Muscle of leg (tissue), 11 donors: ENCODE results near the gene CCDC192. TPM values are rescaled to one million over a fixed set of nuclear protein-coding genes. Genes with fewer than 3 reads are reported as not detected.

Source experiments
- DNase-seq: peaks from one replicate; pipeline ENCODE4 v3.0.0; 2013
- H3K27ac ChIP-seq: one replicate; pipeline ENCODE4 v1.5.1; 2013; ENCODE audit warnings: mild to moderate bottlenecking, low read length, control low read depth
- H3K27me3 ChIP-seq: one replicate; pipeline ENCODE4 v1.6.1; 2013; ENCODE audit warnings: low read length; ENCODE audit not compliant: control insufficient read depth, insufficient read depth
- H3K36me3 ChIP-seq: one replicate; pipeline ENCODE4 v1.6.1; 2013; ENCODE audit warnings: low read length; ENCODE audit not compliant: control insufficient read depth, insufficient read depth
- H3K4me1 ChIP-seq: one replicate; pipeline ENCODE4 v1.6.1; 2013; ENCODE audit warnings: low read length; ENCODE audit not compliant: control insufficient read depth, insufficient read depth
- H3K4me3 ChIP-seq: one replicate; pipeline ENCODE4 v1.5.1; 2013; ENCODE audit warnings: low read length, control low read depth
- H3K9me3 ChIP-seq: replicated peaks from 2 replicates; pipeline ENCODE4 v1.6.1; 2013; ENCODE audit warnings: low read depth, low read length; ENCODE audit not compliant: control insufficient read depth
- WGBS: methylation state at CpG from one replicate; pipeline ENCODE4 v1.1.5; 2013; ENCODE audit warnings: missing lambda C conversion rate; ENCODE audit not compliant: insufficient coverage; 5-methylcytosine and 5-hydroxymethylcytosine counted together
- polyA plus RNA-seq, 8 donors: library from polyadenylated mRNA; unstranded; fragments of 120-200 nt; gene quantifications; one replicate each; pipeline versions ENCODE4 v1.2.1 to v1.2.3, GENCODE V29; 2013; ENCODE audit warnings: inconsistent platforms in 1 of 8, low replicate concordance in 1 of 8; ENCODE audit not compliant: insufficient read length in 8 of 8, insufficient read depth in 1 of 8
- total RNA-seq: library from RNA; stranded (reverse); fragments of 120-200 nt; gene quantifications from one replicate; pipeline ENCODE4 v1.2.4, GENCODE V29; 2013

Gene CCDC192
- total and polyA plus RNA-seq, 9 donors = 0.18 to 1.0 (median 0.68) TPM

DNA sequence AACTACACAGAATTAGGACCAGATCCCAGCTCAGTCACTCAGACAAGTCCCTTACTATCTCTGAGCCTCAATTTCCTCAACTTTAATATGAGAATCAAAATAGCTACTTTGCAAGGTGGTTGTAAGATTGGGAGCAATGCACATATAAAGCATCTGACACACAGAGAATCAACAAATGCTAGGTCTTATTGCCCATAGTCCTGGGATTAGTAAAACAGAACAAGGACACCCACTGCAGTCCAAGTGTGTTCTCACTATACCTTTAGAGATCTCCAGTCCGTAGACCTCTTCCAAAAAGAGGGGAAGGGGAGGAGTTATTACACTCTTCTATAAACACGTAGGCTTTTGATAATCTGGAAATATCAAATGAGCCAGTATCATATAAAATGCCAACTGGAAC lies 190.0 kb downstream of the CCDC192 start:
- H3K36me3 ChIP-seq = no peaks in the 10 kb centered on the region
- no peaks in the 10 kb centered on the region for H3K27me3 ChIP-seq
- H3K4me1 ChIP-seq = no peaks in the 10 kb centered on the region
- H3K27ac ChIP-seq = no peak overlapping the region
- no CpG with 5 or more reads among the region's 2 CpGs for WGBS
- H3K4me3 ChIP-seq = no peak overlapping the region
- H3K9me3 ChIP-seq = no peaks in the 10 kb centered on the region
- DNase-seq = no peak

DNA sequence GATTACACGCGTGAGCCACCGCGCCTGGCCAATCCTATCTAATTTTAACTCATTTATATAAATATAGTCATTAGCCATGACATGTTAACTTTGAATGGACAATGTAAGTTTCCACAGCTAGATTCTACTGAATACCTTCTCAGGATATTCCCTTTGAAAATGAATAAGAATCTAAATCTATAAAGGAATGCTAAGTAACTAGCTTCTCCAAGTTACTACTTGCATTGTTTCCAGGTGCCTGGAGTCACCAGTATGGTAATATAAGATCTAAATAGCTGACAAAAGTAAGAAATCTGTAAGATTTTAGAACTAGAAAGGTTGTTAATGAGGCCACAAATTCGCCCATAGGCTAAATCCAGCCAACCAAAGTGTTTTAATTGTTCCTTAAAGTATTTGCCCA lies 191.3 kb downstream of the CCDC192 start:
- no peaks in the 10 kb centered on the region for H3K4me1 ChIP-seq
- H3K27ac ChIP-seq = no peak overlapping the region
- H3K9me3 ChIP-seq = no peaks in the 10 kb centered on the region
- WGBS = no CpG with 5 or more reads among the region's 5 CpGs
- no peak for DNase-seq
- no peaks in the 10 kb centered on the region for H3K27me3 ChIP-seq
- no peaks in the 10 kb centered on the region for H3K36me3 ChIP-seq
- no peak overlapping the region for H3K4me3 ChIP-seq

DNA sequence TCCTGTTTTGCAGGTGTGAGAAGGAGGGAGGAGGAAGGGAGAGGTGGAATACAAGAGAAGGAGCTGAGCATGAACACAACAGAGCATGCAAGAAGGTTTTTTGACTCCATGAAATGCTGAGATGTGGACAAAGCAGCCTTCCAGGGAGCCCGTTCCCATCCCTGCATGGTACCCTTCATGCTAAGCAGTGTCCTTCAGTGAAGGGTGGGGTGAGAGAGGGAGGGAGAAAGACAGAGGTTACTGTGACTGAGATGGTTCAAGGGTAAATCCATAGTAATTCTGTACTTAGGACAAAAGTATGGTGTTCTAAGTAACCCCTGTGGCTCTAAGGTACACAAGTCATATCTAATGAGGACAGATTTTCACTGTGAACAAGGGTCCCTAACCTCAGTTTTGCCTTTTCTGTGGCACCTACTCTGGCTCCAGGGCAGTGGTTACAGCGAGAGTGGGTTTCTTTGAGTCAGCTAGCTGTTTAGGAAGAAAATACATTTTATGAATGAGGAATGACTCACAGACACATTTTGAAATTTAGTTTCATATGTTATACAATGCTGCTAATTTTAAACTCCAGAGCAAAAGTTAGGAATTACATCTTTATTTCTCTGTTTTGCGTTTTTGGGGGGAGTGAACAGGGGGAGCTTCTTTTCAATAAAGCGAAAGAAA lies 195.5 kb downstream of the CCDC192 start:
- Histone ChIP-seq H3K4me1 (no peaks in the 10 kb centered on the region), H3K36me3 (no peaks in the 10 kb centered on the region), H3K27ac (no peak overlapping the region), H3K4me3 (no peak overlapping the region), H3K9me3 (no peaks in the 10 kb centered on the region), H3K27me3 (no peaks in the 10 kb centered on the region)
- no peak for DNase-seq
- 100% methylated on average over 1 of the region's 4 CpGs for WGBS

DNA sequence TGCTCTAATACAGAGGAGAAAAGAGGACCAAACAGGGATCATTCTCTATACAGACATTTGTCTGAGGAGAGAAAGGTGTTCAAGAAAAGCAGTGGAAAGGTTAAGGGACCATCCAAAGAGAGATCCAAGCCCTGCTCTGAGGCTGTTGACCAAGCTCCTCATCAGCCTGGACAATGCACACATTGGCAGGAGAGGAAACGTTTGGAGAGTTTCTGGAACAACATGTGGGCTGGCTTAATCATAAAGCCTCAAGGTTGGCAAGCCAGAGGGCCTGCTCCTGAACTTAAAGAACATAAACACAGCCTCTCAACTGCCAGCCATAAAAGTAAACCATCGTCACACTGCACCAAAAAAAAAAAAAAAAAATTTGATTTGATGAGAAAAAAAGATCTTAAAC lies 196.0 kb downstream of the CCDC192 start:
- H3K4me3 ChIP-seq = no peak overlapping the region
- no peaks in the 10 kb centered on the region for H3K27me3 ChIP-seq
- no peaks in the 10 kb centered on the region for H3K9me3 ChIP-seq
- H3K27ac ChIP-seq = no peak overlapping the region
- no peaks in the 10 kb centered on the region for H3K36me3 ChIP-seq
- no CpG with 5 or more reads among the region's 2 CpGs for WGBS
- H3K4me1 ChIP-seq = no peaks in the 10 kb centered on the region
- no peak for DNase-seq

DNA sequence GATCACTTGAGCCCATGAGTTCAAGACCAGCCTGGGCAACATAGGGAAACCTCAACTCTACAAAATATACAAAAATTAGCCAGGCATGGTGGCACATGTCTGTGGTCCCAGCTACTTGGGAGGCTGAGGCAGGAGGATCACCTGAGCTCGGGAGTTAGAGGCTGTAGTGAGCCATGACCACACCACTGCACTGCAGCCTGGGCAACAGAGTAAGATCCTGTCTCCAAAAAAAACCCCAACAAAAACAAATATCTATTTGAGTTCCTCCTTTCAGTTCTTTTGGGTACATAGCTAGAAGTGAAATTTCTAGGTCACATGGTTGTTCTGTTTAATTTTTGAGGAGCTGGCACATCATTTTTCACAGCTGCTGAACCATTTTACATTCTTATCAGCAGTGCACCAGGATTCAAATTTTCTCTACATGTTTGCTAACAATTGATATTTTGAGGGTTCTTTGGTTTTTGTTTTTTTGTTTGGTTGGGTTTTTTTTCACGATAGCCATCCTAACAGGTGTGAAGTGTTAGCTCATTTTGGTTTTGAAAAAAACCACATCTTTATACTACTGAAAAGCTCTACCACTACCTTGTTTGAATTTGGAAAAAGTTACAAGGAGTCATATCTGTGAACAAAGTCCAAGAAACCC lies 203.5 kb downstream of the CCDC192 start:
- no peak overlapping the region for H3K4me3 ChIP-seq
- no peaks in the 10 kb centered on the region for H3K27me3 ChIP-seq
- H3K27ac ChIP-seq = no peak overlapping the region
- no peaks in the 10 kb centered on the region for H3K9me3 ChIP-seq
- no CpG with 5 or more reads among the region's 2 CpGs for WGBS
- no peaks in the 10 kb centered on the region for H3K36me3 ChIP-seq
- no peak for DNase-seq
- H3K4me1 ChIP-seq = no peaks in the 10 kb centered on the region

DNA sequence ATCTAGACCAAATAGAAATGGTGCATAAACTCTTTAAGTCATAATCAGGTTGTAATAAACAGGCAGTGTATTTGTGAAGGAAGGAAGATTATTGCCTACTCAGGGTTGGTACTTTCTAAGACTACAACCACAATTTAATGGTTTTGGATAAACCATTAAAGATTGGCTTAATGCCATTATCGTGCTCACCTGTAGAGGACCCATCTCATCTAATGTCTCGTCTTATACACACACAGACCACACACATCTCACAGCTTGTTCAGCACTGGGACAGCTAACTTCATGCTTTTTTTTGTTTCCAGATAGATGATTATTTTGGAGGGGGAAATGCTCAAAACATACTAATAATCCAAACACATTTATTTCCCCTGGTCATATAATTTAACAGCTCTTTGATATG lies 204.7 kb downstream of the CCDC192 start:
- H3K27me3 ChIP-seq = no peaks in the 10 kb centered on the region
- H3K4me1 ChIP-seq = no peaks in the 10 kb centered on the region
- DNase-seq = no peak
- no CpG with 5 or more reads among the region's 2 CpGs for WGBS
- H3K4me3 ChIP-seq = no peak overlapping the region
- no peak overlapping the region for H3K27ac ChIP-seq
- no peaks in the 10 kb centered on the region for H3K9me3 ChIP-seq
- H3K36me3 ChIP-seq = no peaks in the 10 kb centered on the region

DNA sequence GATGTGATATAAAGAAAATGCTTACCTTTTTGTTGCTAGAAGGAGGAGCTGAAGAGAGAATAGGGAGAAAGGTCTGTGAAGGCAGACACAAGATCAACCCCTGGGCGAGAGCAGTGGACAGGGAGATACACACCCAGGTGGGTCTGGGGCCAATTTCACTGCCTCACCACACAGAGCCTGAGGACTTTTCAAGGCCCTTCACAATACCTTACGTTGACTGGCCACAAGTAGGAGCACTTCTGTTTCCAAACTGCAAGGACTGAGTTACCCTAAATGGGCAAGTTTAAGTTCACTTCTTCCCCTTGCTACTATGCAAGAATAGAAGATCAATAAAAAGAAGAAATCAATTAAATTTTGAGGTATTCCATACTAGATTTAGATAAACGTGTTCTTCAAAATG lies 205.9 kb downstream of the CCDC192 start:
- no peaks in the 10 kb centered on the region for H3K9me3 ChIP-seq
- no CpG with 5 or more reads among the region's 3 CpGs for WGBS
- DNase-seq = peak; percentile 25
- no peaks in the 10 kb centered on the region for H3K4me1 ChIP-seq
- H3K4me3 ChIP-seq = no peak overlapping the region
- no peaks in the 10 kb centered on the region for H3K27me3 ChIP-seq
- no peak overlapping the region for H3K27ac ChIP-seq
- H3K36me3 ChIP-seq = no peaks in the 10 kb centered on the region

DNA sequence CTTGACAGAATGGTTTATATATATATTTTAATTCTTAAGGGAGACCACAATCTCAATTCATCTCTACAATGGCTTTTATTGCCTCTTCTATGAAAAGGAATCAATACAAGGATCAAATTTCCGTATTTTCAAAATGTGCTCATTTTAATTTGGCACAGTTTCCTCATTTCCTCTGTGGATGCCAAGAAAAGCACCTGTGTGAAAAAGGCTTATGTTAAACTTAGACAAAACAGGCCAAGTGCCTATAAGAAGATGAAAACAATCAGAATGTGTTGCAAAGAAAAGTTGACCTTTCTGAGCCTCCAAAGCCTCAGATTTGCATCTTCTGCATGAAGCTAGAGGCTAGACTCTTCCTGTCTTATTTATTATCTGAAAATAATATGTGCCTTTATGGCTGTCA lies 206.6 kb downstream of the CCDC192 start:
- Histone ChIP-seq H3K27ac (no peak overlapping the region), H3K4me3 (no peak overlapping the region), H3K27me3 (no peaks in the 10 kb centered on the region), H3K4me1 (no peaks in the 10 kb centered on the region), H3K9me3 (no peaks in the 10 kb centered on the region), H3K36me3 (no peaks in the 10 kb centered on the region)
- peak; percentile 18 for DNase-seq
- WGBS = no CpG with 5 or more reads among the region's 1 CpG

DNA sequence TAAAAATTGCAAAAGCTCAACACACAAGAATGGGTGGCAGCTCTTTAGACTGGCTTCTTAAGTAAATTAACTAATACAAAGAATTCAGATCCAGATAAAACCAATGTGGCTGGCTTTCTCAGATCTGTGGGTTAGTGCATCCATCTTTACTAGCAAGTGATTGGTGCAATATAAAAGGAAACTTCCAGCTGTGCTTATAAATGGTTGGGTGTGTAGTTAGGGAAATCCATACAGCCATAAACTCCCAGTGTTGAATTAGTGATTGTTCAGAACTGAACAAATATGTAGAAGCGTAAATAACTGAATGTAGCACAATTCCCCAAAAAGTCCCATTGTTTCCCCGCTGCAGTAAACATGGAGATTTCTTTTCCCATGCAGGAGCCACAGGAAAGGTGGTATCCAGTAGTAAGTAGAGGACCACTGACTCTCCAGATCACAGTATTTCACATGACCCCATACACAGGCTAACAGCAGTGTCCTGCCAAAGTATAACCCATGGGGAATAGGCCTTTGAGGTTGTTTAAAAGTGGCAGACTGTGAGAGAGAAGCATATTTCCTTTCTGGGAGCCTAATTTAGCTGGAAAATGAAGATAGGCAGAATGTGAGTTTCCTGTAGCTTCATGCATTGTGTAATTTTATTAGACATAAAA lies 207.2 kb downstream of the CCDC192 start:
- no peaks in the 10 kb centered on the region for H3K9me3 ChIP-seq
- H3K4me3 ChIP-seq = no peak overlapping the region
- H3K36me3 ChIP-seq = no peaks in the 10 kb centered on the region
- no peaks in the 10 kb centered on the region for H3K4me1 ChIP-seq
- H3K27me3 ChIP-seq = no peaks in the 10 kb centered on the region
- WGBS = no CpG with 5 or more reads among the region's 2 CpGs
- H3K27ac ChIP-seq = no peak overlapping the region
- DNase-seq = peak; percentile 11

DNA sequence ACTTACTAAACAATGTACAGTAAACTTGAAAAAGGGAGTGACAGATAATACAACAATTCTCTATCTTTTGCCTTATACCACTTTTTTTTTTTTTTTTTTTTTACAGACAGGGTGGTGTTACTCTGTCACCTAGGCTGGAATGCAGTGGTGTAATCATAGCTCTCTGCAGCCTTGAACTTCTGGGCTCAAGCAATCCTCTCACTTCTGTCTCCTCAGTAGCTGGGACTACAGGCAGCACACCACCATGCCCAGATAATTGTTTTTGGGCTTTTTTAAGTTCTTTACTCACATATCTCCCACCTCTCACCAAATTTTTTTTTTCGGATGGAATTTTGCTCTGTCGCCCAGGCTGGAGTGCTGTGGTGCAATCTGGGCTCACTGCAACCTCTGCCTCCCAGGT lies 208.4 kb downstream of the CCDC192 start:
- Histone ChIP-seq H3K36me3 (no peaks in the 10 kb centered on the region), H3K27me3 (no peaks in the 10 kb centered on the region), H3K4me3 (no peak overlapping the region), H3K27ac (no peak overlapping the region), H3K9me3 (no peaks in the 10 kb centered on the region), H3K4me1 (no peaks in the 10 kb centered on the region)
- DNase-seq = no peak
- WGBS = 100% methylated on average over 2 of the region's 2 CpGs
